HG03442 (cell line): ENCODE data around the gene SF3B5.
"Not testable (repeated sequence)": the region's sequence is repeated elsewhere in the genome, so short reads cannot be mapped to it uniquely, and the experiment has no call there.

Experiments
- ATAC-seq: cut with Tn5 transposase; IDR thresholded peaks from one replicate; pipeline ENCODE4 v1.9.1; 2021; ENCODE audit warnings: mild to moderate bottlenecking, moderate library complexity; ENCODE audit not compliant: unreplicated experiment

The SF3B5 gene

DNA sequence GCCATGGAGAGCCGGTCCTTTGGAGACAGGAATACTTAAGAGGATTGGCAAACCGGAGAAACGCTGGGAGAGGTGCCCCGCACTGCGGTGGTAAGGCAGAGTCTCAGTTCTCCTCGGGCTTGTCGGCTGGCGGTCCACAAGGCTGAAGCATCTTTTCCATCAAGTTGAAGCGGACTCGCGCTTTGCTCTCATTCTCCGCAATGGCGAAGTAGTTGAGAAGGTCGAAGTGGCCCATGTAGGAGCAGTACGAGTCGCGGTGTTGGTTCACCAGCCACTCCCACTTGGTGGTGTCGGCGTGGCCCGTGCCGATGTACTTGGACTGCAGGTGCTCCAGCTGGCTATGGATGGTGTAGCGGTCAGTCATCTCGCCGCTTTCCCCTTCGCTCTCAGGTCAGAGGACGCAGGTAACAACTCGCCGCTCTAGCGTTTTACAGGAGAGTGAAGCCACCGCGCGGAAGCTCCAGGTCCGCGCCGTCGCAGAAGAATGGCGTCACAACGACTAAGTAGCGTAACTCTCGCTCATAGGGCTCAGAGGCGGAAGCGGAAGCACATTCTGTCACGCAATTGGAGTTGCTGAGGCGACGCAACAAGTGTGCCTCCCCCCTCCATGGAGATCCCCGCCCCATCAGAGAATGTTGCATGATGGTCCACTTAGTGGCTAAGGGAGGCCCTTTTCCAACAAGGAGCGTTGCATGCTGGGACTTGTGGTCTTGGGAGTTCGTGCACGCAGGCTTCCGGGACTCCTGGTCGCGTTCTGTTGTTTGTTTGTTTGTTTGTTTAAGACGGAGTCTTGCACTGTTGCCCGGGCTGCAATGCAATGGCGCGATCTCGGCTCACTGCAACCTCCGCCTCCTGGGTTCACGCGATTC is at the start of gene SF3B5:
SF3B5 (minus strand) TSS at position 440 of the 869 bp plus-strand sequence; CDS start at position 364, 76 bp downstream.
- ATAC-seq: peak; percentile 96

DNA sequence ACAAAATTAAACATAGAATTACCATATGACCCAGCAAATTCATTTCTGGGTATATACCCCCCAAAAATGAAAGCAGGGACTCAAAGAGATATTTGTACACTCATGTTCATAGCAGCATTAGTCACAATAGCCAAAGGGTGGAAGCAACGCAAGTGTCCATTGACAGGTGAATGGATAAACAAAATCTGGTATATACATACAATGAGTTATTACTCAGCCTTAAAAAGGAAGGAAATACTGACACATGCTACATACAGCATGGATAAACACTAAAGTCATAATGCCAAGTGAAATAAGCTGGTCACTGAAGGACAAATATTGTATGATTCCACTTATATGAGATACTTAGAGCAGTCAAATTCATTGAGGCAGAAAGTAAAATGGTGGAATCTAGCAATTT is 49.6 kb upstream of the SF3B5 start:
- no peak for ATAC-seq

DNA sequence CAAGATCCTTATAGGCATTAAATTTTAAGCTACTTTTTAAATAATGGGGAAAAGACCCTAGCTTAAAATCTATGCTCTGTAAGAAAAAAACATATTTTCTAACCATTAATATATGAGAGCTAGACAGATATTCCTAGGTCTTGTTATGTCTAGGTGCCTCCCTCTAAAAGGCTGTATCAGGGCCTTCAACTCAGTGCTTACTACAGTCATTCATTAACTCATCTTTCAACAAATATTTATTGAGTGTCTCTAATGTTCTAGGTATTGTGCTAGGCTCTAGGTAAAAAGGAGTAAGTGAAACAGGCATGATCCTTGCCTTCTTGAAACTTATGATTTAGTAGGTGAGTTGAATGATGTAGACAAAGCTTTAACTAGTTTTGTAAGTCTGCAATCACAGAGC is 48.5 kb upstream of the SF3B5 start:
- no peak for ATAC-seq

DNA sequence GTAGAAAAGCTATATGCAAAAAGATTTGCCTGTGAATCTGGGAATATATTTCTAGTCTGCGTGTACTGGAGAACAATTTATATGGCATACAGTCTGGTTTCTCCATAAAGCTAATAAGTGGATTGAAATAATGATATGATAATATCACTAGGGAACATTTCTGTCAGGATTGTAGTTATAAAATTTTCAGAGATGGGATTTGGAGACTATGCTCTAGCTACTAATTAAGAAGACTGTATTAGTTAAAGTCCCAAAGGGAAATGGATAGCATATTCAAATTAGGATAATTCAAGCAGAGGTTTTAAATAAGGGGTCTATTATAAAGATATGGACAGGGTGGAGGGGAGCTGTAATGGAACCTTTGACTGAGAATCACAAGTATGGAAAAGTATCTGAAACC is 47.7 kb upstream of the SF3B5 start:
- ATAC-seq: no peak

DNA sequence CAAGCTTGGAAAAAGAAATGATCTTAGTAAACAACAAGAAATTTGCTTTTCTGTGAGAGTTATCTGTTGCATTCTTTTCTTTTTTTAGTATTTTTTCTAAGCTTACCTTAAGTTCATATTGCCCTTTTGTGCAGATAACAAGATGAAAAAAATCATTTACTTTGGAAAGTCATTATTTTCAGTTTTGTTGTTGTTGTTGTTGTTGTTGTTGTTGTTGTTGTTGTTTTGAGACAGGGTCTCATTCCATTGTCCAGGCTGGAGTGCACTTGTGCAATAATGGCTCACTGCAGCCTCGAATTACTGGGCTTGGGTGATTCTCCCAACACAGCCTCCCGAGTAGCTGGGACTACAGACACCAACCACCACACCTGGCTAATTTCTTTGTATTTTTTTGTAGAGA is 46.1 kb upstream of the SF3B5 start:
- no peak for ATAC-seq

DNA sequence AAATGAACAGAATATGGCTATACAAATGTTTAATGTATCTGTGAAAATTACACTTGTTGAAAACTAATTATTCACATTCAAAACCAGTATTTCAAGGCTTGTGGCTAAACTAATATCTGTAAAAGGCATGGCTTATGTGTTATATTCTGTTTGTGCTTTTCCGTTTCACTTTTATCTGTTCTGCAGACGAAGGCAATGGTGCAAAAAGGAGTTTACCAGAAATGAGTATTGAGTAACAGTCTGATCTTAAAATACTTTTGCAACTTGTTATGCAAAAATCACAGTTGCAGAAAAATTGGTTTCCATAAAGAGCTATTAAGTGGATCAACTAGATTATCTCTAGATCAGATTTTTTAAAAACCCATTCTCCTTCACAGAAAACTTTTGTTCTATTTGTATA is 45.5 kb upstream of the SF3B5 start:
- ATAC-seq: peak; percentile 82

DNA sequence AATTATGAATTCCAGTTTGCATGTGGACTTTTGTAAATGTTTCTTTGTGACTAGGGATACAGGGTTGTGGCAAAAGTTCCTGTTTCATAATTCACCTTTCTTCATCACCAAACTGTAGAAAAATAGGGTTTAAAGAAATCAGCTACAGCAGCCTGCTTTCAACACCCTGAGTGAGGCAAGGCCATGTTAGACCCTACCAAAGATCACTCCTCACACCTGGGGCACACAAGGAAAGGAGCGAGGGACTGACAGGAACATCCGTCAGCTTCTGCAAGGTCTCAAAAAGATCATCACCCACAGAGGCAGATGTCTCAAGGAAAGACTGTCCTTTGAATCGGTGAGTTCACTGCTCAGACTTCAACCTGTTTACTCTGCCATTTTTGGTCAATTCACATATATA is 44.4 kb upstream of the SF3B5 start:
- no peak for ATAC-seq

DNA sequence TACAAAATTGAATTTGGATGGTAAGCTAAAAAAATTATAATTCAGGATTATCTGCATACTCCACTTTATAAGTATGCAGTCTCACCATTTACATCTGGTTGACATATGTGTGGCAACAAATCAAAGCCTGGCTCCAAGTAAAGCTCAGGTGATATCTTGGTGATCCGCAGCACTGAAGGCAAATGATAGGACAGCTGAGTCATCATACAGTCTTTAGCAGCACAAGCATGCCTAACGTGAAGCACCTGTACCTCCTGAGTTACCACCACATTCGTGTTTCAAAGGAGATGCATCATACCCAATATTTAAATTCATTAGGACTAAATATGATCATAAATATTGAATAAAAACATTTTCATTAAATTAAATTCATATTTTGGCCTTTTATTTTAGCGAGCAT is 43.2 kb upstream of the SF3B5 start:
- ATAC-seq: no peak

DNA sequence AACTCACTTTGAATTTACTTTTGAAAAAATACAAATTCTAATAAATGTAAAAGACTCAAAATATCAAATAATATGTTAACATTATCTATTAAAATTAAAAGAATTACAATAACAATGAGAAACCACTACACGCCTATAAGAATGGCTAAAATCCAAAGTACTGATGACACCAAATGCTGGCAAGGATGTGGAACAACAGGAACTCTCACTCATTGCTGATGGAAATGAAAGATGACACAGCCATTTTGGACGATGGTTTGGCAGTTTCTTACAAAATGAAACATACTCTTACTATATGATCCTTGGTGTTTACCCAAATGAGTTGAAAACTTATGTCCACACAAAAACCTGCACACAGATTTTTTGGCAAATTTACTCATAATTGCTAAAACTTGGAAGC is 39.4 kb upstream of the SF3B5 start:
- no peak for ATAC-seq

DNA sequence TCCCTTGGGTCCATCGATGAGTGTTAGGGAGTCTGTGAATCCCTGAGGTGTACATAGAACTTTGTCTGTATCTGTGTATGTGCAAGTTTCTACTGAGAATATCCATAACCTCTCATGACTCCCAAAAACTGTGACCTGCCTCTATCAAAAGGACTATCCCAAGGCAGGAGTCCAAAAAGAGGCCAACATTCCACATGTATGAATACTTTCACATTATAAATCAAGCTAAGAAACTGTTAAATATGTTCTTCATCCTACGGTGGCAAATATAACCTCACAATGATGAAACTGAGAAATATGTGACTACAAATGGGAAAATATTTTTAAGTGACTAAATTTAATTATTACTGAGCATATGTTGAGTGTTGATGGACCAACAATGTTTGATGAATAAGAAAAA is 38.8 kb upstream of the SF3B5 start:
- ATAC-seq: no peak

DNA sequence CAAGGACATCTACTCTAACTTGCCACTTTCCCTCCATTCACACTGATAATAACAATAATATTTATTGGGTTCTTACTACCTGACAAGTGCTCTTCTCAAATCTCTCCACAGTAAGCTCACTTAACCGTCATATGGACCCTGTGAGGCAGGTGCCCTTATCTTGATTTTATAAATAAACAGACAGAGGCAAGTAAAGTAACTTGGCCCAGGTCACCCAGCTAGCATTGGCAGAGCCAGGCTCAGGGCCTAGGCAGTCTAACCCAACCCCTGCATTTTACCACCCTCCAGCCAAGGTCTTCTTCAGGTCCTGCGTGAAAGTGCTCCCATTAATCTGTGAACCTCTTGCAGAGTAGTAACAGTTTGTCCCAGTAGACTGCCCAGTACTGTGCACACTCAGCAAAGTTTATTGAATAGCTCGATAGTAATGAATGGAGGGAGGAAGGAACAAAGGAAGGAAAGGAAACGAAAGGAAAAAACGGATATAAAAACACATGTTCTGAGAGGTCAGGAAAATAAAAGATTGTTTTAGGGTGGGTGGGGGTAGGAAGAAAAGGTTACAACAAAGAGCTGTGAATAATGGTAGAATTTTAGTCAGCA is 38.0 kb upstream of the SF3B5 start:
- ATAC-seq: no peak

DNA sequence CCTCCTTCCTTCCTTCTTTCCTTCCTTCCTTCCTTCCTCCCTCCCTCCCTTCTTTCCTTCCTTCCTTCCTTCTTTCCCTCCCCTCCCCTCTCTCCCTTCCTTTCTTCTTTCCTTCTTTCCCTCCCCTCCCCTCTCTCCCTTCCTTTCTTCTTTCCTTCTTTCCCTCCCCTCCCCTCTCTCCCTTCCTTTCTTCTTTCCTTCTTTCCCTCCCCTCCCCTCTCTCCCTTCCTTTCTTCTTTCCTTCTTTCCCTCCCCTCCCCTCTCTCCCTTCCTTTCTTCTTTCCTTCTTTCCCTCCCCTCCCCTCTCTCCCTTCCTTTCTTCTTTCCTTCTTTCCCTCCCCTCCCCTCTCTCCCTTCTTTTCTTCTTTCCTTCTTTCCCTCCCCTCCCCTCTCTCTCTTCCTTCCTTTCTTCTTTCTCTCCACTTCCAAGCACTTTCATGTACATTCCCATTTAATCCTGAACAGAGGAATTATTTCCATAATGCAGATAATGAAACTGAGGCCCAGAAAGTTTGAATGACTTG is 36.9 kb upstream of the SF3B5 start:
- ATAC-seq: not testable (repeated sequence)

DNA sequence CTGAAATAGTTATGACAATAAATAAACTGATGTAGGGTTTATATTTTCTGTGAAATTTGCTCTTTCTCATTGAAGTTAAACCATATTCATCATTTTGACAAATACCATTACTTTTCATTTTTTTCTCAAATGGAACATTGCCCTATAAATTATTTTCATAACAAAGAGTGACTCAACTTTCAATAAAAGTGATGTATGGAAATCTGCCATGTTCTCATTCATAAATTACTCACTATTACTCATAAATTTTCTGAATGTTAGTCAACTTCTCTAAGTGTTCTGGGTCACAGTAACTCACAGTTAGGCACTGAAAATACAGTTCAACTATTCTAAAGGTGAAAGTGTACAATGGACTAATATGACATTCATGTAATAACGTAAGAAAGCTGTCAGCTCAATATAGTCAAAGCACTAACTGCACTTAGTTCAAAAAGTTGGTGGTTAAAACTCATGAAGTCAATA is 35.9 kb upstream of the SF3B5 start:
- ATAC-seq: no peak

DNA sequence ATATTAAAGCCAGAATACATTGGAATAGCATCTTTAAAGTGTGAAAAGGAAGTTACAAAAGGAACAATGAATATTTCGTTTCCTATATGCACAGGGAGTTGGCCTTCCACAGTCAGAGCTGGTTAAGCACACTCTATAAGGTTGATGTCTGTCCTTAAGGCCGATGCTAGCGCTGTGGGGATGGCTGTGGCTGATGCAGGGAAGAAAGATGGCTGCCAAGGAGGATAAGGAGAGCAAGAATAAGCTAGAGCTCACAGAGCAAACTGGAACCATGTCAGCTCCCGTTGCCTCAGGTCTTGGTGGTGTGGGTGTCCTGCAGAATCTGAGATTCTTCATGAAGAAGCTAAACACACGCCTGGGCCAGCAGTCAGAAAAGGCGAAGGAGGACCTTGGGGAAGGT is 34.1 kb upstream of the SF3B5 start:
- no peak for ATAC-seq

DNA sequence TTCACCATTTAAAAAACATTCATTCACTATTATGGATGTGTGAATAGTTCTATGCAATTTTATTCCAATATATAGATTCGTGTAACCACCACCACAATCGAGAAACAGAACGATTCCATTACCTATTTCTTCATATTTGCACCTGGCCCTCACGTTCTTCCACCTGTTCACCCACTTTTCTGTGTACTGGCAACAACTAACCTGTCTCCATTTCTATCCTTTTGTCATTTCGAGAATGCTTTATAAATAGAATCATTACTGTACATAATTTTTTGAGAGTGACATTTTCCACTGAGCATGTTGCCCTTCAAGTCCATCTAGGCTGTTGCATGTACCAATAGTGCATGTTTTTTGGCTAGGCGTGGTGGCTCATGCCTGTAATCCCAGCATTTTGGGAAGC is 31.7 kb upstream of the SF3B5 start:
- ATAC-seq: peak; percentile 45

DNA sequence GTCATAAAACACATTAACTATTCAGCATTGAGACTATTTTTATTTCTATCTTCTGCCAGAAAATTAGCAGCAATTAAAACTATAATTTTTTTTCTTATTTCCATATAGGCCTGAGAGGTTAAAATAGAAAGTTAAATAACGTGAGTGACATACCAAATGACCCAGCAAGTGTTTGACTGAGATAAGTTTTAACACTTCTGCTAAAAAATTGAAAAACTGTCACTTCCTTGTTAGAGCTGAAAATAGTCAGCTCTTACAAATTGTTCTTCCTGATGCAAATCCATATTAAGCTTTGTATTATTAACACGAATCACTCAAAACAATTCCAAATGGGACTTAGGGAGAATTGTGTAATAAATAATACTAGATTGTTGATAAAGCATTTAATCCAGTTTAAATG is 28.5 kb upstream of the SF3B5 start:
- ATAC-seq: no peak

DNA sequence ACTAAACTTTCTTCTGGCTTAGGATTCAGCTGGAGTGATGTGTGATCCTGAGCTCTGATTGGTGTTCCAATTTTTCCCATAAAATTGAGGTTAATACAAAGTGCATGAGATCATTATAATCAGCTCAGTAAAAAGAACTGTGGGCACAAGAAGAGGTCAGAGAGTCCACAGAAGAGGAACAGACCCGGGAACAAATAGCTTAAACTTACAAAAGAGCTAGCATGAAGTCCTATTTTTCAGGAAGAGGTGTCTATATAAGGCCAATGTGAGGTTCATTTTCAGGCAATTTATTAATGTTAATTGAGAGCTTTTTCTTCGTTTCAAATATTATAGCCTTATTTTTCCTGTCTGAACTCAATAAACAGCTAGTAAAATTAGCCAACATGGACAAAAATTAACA is 28.0 kb upstream of the SF3B5 start:
- ATAC-seq: no peak

DNA sequence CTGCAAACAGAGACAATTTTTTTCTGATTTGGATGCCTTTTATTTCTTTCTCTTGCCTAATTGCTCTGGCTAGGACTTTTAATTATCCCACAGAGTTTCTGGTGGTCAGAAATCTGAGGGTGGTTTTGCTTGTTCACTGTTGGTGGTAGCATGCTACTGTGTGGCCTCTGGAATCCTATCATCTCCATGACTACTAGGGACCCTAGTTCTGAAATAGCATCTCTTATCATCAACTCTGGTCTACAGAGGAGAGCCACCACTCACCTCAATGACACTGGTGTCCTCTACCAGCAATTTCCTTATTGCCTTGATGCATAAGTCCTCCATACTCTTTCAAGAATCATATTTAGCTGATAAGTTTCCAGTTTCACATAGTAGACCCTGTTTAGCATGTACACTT is 27.5 kb upstream of the SF3B5 start:
- ATAC-seq: no peak

DNA sequence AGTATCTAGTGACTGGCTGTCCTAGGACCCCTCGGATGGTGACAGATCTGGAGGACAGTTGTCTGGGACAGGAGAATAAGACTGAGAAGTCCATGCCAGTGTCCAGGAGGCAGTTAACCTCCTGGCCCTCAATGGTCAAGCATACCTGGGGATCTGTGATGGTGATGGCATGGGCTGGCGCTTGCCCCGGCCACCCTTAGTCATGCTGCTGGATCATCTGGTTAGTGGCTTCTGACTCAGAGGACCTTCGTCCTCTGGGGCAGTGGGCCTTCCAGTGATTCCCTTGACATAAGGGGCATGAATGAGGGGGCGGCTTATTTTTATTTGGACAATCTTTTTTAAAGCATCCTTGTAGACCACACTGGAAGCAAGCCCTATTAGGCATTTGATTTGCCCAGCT is 24.0 kb upstream of the SF3B5 start:
- ATAC-seq: no peak

DNA sequence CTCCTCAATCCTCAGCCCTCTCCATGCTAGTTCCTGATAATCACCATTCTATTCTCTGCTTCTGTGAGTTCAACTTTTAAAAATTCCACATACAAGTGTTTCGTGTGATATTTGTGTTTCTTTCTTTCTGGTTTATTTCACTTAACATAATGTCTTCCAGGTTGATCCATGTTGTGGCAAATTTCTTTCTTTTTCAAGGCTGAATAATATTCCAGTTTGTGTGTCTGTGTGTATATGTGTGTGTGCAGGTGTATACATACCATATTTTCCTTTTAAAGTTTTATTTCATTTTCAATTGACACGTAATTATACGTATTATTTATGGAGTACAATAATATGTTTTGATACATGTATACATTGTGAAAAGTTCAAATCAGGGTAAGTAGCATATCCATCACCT is 19.8 kb upstream of the SF3B5 start:
- ATAC-seq: no peak

DNA sequence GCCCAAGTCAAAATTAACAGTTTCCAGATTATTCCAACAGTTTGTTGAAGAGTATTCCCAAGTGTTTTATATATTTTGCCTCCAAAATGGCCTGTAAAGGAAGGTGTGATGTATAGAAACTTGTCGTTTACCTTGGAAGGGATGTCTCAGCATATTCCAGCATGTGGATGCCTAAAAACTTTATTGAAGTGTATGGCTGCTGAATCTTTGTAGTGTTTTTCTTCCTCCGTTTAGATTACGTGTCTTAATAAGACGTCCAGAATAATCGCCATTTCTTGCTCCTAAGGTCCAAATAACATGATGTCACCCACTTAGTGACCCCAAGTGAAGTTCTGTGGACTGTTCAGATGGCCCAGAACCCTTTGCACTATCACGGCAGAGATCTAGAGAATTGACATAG is 18.0 kb upstream of the SF3B5 start:
- ATAC-seq: no peak

DNA sequence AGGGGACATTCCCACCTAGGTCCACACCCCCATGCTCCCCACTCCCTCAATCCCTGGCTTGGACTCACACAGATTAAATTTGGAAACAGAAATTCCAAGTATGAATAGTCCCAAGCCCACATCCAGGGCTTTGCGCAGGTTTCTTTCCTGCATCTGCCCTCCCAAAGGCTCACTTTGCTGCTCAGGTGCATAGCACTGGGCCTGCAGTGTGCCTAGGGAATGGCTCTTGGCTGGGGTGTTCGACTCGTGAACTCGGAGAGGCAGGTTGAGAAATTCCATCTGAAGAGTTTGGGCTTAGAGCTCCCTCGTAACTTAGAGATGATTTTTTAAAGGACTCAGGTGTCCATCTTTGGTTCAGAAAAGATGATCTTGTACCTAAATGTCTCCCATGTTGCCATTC is 14.8 kb upstream of the SF3B5 start:
- no peak for ATAC-seq
